GM21529 (cell line): ENCODE measurements around the gene IL11RA.

Experiments
- ATAC-seq: cut with Tn5 transposase; IDR thresholded peaks from one replicate; pipeline ENCODE4 v1.9.1; 2021; ENCODE audit not compliant: unreplicated experiment

IL11RA gene

GRCh38 chr9:34684816-34685215 is 32.8 kb downstream of the IL11RA start:
- no peak for ATAC-seq

DNA sequence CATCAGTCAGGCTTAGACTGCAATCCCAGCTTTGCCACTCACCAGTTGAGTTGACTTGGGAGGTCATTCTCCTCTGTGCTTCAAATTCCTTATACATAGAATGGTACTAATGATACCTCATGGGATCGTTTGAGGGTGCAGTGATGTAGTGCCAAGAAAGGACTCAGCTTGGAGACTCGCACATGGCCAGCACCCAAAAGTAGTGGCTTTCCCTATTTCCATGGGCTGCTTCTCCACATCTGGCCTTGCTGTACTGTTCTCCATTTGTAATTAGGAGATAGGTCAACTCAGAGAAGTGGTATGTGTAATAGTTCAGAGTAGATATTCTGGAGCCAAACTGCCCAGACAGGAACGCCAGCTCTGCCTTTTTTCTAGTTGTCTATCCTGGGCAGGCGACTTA is 33.6 kb downstream of the IL11RA start:
- no peak for ATAC-seq

- no peak for ATAC-seq
Measured at GRCh38 chr9:34686231-34686630, 34.2 kb downstream of the IL11RA start.

DNA sequence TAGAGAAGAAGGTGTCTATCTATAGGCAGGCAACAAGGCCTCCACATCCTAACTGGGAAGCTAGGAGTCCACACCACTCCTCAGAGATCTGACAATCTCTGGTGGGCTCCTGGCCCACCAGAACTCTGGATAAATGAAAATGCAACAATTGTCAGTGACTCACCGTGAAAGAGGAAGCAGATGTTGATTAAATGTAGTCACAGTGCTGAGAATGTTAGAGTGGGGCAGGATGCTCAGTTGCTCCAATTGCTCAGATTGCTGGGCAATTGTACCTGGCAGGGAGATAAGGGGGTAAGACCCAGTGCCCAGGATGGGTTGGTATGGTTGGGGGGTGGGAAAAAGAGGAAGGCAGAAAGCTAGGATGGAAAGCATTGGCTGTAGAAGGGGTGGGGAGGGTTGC is 34.7 kb downstream of the IL11RA start:
- ATAC-seq: no peak

GRCh38 chr9:34687276-34688030 is 35.5 kb downstream of the IL11RA start:
- ATAC-seq: no peak

DNA sequence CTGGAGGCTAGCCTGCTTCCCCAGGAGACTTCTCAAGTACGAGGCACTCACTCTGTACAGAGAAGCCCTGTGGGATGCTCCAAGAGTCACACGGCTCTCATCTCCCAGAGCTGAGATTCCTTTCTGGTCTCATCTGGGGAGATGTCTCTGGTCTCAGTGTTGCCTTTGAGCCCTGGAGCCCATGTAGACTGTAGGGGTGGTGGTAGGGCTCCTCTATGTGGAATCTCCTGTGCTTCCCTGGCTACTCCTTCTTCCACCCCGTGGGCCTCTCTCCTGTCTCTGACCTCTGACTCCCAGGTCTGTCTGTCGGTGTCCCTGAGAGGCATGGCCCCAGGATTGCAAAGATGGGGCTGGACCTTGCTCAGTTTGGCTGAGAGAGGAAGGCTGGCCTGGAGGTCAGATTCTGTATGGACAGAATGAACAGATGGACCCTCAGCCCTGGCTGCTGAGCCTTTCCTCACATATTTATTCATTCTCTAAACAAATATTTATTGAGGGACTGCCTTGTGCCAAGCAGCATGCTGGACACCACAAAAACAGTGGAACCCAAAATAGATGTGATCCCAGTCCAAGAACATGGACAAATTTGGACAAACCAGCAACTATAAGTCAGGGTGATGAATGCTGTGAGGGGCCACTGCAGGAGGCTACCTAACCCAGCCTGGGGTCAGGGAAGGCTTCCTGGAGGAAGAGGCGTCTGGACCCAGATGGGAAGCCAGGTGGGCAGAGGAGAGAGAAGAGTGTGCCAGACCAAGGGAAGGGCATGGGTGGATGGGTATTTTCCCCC is 36.5 kb downstream of the IL11RA start:
- ATAC-seq: no peak

- no peak for ATAC-seq
Measured at GRCh38 chr9:34689116-34689470, 37.1 kb downstream of the IL11RA start.

DNA sequence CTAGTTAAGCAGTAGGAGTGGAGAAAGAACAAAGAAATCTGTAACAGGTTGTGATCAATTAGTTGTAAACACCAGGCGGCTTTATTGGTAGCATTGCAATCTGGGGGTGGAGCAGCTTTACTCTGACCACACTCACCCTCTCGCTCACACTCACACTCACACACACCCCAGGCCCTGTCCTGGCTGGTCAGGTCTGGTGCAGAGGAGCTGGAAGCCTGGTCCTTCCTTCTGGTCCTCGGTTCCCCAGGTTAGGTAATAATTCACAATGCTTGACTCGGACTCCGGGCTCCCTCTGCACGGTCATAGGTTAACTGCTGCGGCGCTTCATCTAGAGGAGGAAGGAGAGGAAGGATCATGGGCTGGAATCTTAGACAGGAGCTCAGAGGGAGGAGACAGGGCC is 37.5 kb downstream of the IL11RA start:
- ATAC-seq: no peak

DNA sequence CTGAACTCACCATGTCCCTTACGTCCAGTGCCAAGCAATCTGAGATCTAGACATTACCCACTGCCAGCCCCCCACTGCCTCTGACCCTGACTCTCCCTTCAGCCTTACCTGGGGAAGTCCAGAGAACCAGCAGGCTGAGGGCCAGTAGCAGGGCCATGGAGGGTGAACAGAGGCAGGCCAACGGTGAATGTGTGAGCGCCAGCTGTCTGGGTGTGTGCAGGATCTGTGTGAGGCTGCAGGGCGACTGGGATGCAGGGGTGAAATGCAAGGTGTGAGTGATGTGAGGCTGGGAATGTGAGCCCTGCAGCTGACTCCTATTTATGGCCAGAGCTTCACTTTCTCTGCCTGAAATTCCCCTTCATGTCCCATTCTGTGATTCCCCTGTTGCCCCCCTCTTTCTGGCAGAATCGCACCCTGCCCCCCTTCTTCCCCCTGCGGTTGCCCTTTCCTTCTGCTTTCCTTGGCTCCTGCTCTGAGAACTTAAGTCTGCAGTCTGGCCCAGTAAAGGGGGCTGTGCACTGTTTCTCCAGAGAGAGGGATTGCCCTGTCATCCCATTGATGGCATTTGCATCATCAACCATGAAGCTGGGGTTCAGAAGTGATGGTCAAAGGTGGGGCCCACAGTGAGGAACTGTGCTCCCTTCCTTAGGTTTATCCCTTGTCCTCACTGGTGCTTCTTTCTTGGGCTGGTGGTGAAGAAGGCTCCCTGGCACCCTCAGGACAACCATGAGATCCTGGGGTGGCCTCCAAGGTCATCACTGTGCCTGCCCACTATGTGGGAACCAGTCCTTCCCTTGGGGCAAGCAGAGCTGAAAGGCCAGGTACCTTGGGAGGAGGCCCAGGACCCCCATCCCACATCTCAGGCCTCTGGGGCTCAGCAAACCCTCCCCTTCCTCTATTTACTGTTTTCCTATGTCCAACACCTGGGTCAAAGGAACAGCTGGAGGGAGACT is 39.3 kb downstream of the IL11RA start, which contains the start of gene CCL19:
CCL19 (minus strand) TSS at position 294 of the 953 bp plus-strand sequence; CDS start at position 157, 137 bp downstream.
- ATAC-seq: no peak

DNA sequence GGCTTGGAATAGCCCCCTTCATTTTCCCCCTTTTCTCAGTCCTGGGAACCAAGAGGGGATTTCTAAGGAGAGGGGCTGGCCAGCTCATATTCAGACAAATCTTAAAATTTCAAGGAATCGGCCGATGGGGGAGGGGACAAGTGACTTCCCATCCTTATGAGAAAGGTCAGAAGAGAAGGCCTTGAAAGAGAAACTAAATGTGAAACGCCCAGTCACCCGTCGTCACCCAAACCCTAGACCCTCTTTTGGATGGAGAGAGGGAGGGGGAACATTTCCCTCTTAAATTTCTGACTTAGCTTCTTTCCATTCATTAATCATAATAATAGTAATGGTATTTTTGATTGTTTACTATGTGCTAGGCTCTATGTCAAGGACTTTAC is 39.9 kb downstream of the IL11RA start:
- no peak for ATAC-seq

GRCh38 chr9:34693560-34693959 is 41.6 kb downstream of the IL11RA start:
- ATAC-seq: no peak

DNA sequence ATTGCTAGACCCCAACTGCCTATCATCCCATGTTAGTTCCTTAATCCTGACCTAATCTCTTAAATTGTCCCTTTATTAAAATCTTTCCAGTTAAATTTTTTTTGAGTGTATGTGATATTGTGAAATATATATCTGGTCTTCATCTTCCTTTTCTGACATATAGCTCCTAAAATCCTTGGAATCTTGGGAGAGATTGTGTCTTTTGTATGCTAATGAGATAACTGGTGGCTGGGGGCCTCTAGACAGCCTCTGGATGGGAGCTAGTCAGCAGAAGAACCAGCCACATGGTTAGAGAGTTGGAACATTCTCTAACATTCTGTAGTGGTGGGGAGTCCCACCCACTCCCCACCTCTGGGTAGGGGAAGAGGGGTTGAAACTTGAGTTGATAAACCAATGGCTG is 42.8 kb downstream of the IL11RA start:
- no peak for ATAC-seq

- peak; percentile 71 for ATAC-seq
Measured at GRCh38 chr9:34701023-34701768, 49.2 kb downstream of the IL11RA start.

DNA sequence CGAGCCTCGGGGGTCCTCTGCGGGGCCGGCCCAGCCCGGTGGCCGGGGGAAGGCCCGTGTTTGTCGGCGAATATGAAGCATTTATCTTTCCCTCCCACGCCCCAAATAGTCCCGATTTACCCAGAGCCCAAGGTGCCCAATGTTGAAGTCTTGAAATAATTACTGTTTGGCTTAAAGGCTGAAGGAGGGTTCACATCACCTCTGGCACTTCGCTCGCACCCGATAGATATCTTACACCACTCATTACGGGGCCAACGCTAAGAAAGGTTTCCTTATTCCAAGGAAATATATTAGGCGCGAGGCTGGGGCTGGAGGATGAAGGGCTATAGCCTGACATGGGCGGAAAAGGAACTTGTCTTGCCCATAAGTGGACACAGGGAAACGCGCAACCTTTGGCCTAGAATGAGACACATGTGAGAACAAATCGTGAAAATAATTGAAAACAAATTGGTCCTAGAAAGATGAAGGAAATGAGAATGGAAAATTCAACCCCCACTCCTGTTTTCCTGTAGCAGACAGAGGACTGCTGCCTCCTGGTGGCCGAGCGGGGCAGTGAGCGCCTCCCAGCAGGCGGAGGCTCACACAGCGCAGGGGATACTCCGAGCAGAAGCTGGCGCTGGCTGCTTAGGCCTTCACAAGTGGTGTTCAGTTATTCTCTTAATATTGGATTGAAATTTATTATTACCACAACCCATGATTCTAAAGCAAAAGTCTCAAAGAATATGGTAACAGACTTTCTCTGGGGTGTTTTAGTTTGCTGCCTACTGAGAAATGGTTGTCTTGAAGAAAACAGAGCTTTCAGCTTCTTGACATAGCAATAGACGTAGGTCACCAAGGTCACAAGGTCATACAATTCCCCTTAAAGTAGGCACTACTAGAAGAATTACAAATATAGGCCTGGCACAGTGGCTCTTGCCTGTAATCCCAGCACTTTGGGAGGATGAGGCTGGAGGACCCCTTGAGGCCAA is 50.1 kb downstream of the IL11RA start:
- peak; percentile 74 for ATAC-seq

GRCh38 chr9:34707130-34707529 is 55.1 kb downstream of the IL11RA start:
- no peak for ATAC-seq

DNA sequence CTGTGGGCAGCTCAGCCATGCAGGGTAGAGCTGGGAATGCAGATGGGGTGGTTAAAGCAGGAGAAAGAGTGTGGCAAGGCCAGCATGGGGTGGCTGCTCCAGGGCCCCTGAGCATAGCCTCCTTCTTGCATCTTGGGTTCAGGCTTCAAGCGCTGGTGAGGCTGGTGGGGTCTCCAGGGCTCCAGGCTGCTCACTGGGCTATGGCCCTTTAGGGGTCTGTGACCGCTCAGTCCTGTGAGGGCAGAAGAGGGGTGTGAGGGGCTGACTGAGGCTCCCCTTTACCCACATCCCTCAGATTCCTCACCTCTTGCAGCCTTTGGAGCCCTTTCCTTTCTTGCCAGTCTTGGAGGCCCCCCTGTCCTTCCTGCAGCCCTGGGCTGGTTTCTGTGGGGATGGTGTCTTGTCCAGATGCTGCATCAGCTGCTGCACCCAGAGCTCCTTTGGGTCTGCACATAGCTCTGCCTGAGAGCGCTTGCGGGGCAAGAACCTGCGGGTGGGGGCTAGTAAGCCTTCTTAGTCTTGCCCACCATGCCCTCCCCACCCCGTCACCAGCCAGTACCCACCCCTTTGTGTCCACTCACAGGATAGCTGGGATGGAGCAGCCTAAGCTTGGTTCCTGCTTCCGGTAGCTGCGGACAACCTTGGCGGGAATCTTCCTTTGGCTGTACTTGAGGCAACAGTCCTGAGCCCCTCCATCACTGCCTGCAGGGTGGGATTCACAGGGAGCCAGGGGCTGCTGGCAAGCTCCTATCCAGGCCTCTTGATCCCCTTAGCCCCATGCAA is 57.4 kb downstream of the IL11RA start:
- no peak for ATAC-seq

- ATAC-seq: no peak
Measured at GRCh38 chr9:34710023-34710422, 58.0 kb downstream of the IL11RA start, which contains the start of gene CCL21. Gene CCL21, minus strand, starts transcription at chr9:34710136. Its CDS starts 70 bp downstream, at chr9:34710066.
